IPS-NIHi7 (cell line): ENCODE data around the gene ADAMTSL2.

Experiments
- DNase-seq: peaks from one replicate; pipeline ENCODE4 v3.0.0; 2012; ENCODE audit warnings: mixed read lengths; ENCODE audit errors: extremely low spot score

Gene ADAMTSL2

DNA sequence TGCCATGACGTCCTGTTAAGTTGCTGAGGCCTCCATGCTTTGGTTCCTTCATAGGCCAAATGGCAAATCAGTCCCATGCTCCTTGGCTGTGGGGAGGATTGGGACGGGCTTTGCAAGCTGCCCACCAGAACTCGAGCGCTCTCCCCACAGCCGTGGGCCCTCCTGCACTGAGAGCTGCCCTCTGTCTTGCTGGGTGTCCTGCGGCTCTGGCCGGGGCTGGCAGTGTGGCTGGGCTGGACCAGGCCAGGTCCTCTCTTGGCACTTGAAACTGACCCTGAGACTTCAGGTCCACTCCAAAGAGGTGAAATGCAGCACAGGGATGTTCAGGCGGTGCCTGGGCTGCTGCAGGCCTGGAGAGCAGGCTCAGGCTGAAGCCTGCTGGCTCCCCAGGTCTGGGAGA is 16.8 kb upstream of the ADAMTSL2 start:
- no peak for DNase-seq

- no peak for DNase-seq
Measured at GRCh38 chr9:133518200-133518599, 16.3 kb upstream of the ADAMTSL2 start.

DNA sequence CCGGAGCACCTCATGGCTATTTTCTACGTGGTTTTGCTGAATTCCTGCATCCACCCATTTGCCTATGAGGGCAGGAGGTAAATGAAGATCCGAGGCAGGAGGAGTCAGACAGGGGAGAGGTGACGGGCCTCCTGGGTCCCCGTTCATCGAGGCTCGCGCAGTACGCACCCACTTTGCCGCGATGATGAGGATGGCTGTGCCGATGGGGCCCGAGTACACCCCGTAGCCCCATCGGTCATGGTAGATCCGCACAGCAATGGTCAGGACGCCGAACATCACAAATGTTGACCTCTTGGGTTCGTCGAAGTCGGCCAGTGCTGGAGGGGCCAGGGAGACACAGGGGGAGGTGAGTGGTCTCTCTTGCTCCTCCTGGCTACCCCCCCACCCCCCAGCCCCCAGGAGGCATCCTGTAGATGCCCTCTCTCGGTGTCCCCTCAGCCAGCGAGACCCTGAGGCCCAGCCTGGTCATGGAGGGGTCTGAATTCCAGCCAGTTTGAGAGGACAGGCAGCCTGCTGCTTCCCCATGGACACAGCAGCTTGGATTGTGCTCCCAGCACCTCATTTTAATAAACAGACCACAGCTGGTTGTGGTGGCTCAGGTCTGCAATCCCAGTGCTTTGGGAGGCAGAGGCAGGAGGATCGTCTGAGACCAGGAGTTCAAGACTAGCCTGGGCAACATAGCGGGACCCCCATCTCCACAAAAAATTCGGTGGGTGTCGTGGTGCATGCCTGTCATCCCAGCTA is 15.6 kb upstream of the ADAMTSL2 start:
- DNase-seq: no peak

DNA sequence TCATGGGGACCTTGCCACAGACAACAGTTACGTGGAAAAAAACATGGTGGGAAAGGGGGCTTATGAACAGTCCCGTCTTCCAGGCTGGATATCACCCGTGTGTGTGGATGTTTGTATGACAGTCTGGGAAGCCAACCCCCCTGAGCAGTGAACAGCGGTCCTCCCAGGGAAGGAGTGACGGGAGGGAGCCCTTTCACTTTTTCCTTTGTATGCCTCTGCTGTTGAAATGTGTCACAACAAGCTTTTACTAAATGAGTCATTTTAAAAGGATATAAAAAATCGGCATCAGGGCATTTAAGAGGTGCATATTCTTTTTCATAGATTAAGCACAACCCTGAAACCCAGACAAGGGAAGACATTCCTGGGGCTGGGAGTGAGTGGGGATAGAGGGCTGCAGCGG is 14.8 kb upstream of the ADAMTSL2 start:
- DNase-seq: no peak

- DNase-seq: no peak
Measured at GRCh38 chr9:133520121-133520835, 14.2 kb upstream of the ADAMTSL2 start.

GRCh38 chr9:133521122-133522072 is 13.1 kb upstream of the ADAMTSL2 start:
- DNase-seq: no peak

DNA sequence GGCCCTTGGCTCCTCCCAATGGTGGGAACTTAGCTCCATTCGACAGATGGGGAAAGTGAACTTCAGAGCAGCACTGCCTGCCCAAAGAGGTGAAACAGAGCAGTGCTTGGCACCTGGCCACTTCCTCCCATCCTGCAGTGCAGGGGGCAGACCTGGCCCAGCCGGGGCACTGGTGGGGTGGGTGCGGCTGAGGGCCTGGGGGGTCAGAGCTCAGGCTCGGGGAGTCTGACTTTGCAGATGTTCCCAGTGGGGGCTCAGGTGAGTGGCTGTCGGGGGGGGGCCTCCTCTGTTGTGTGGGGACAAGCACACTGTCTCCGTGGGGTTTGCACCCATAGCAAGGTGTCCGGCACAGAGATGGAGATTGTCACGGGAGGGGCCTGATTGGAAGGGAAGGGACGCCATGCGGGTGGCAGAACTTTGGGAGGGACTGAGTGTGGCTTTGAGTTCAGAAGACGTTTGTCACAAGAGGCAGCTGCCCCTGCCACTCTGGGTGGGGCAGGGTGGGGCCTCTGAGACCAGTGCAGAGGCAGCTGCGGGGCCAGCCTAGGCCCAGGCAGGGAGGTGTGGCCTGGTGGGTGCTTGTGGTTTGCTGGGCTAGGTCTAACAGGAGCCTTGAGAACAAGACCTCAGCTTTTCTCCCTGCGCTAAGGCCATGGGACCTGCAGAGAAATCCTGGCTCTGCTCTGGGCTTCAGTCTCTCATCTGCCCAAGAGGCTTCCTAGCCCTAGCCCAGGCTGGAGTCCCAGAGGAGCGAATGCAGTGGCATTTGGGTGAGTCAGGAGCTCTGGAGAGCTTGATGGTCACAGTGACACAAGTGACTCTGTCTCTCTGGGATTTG is 12.2 kb upstream of the ADAMTSL2 start:
- DNase-seq: no peak

- DNase-seq: no peak
Measured at GRCh38 chr9:133523106-133523505, 11.4 kb upstream of the ADAMTSL2 start.

DNA sequence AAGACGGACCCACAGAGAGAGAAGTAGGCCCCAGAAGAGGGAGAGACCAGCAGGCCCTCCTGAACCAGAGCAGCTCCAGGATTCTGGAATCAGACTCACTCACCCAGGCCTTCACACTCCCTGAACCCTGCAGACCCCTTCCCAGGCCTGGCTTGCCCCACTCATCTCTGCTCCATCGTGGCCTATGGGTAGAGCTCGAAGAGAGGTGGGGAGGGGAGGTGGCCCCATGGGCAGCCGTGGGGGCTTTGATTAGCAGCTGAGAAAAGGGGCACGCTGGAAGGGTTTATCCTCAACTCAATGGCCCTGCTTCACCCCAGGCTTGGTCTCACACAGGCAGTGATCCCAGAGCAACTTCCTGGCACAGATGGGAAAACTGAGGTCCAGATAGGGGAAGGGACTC is 10.4 kb upstream of the ADAMTSL2 start:
- no peak for DNase-seq

GRCh38 chr9:133524679-133525228 is 9.8 kb upstream of the ADAMTSL2 start, which contains the start of gene MYMK:
MYMK (minus strand) TSS chr9:133524959; CDS start chr9:133524844, 115 bp downstream.
- no peak for DNase-seq

DNA sequence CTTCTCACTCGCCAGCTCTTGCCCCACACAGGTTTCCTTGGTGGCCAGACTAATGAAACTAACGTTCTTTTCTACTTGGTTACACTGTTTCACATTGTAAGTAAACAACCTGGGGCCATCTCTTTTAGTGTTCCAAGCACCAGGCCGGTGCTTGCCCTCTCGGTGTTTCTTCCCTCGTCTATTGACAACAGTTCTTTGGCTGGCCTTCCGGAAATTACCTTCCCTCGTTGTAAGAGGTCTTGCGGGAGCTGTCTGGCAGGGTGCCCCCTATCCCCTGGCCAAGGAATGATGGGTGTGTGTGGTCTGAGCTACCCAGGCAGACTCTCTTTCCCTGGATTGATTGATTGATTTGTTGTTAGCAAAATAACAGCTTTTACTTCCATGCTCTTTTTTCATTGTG is 8.8 kb upstream of the ADAMTSL2 start:
- DNase-seq: no peak

DNA sequence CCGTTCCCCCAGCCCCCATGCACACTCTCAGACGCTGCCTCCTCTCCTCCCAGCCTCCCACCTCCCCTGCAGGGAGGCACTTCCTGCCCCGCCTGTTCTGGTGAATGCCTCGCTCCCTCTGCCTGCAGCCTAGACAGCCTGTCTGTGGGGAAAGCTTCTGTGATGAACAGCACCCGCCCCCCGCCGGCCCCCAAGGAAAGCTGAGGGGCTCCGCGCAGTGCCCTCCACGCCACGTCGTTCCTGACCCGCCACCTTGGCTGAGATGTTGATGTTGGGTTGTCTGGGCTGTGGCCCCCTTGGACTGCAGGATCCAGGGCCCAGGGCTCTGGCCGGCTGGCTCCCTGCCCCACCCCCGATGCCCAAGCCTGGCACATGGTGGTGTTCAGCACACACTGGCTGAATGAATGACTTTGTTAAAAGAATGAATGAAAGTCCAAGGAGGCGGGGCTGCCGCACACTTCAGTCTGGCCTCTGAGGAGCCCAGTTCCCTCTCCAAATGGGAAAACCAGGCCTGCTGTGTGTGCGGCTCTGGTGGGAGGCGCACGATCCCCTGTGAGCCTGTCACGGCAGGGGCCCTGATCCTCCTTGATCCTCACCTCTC is 7.7 kb upstream of the ADAMTSL2 start:
- DNase-seq: peak; percentile 60

DNA sequence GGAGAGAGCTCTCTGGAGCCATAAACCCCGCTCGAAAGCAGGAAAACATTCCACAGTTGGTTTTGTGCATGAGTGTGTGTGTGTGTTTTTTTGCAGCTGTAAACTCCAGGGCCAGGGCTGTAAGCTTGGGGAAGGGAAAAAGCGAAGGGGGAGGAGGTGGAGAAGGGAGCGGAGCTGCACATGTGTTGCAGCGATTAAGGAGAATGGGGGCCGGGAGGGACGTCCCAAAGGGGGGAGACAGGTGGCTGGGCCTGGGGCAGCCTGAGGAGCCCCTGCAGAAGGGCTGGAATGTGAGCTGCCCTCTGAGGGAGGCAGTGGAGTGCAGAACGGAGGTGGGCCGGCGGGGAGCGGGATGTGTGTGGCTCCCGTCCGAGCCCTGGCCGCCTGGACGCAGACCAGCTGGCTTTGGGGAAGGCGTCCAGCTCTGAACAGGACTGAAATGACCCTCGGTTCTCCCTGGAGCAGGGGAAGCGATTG is 7.0 kb upstream of the ADAMTSL2 start:
- DNase-seq: no peak

DNA sequence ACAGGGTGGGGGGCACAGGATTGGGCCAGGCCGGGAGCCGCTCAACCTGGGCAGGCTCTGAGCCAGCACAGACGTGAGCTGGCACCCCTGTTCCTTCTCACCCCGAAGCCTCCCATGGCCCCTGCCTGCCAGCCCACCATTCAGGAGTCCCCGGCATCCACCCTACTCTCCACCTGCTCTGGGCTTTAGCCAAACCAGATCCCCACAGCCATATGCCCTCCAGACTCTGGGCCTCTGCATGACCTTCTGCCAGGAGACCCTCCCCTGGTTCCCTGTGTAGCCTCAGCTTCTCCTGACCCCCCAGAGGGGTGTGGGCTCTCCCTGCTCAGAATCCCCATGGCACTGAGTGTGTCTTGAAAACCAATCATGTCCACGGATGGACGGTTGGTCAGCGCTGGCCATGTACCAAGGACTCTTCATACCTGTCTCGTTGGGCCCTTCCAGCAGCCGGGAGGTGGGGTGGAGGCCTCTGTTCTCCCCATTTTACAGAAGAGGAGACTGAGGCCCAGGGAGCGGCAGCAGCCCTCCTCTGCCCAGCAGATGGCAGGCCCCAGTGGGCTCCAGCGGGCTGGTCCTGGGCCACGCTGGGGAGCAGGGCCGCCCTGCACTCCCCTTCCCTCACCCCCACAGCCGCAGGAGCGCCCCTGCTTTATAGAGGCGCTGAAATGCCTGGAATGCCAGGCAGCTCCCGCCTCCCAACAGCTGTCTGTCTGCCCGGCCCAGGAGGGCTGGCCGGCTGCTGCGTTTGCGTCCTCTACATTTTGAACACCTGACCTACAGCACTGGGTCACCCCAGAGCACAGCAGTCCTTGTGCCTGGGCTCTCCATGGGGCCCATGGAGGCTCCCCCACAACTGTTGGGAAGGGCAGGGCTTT is 6.3 kb upstream of the ADAMTSL2 start:
- DNase-seq: no peak

GRCh38 chr9:133528876-133529241 is 5.6 kb upstream of the ADAMTSL2 start:
- DNase-seq: no peak

- no peak for DNase-seq
Measured at GRCh38 chr9:133529457-133529856, 5.0 kb upstream of the ADAMTSL2 start.

- no peak for DNase-seq
Measured at GRCh38 chr9:133529874-133530273, 4.6 kb upstream of the ADAMTSL2 start.

DNA sequence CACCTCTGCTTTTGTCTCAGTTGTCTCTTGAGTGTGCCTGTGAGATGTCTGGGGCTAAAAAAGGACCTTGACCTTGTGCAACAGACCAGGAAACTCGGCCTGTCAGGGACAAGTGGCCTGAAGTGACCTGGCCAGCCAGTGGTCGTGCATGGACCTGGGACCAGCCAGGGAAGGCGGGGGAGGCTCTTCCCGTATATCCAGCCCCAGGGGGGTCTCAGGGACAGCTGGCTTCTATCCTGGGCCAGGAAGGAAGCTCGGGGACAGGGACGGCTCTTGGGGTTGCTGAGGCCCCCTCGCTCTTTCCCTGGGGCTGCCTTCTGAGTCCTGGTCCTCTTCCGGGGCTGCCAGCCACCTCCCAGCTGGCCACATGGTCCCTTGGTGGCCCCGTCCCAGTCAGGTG is 3.2 kb upstream of the ADAMTSL2 start:
- DNase-seq: no peak

GRCh38 chr9:133532937-133533668 is 1.4 kb upstream of the ADAMTSL2 start:
- DNase-seq: peak; percentile 74
